OCI-LY7 (cell line): ENCODE results near the gene GFPT1.

Experiments
- CTCF ChIP-seq: fragments of 200-600 bp; sonication (generic); conservative IDR thresholded peaks from 2 replicates; pipeline ENCODE4 v1.5.1; 2014; ENCODE audit warnings: mild to moderate bottlenecking, antibody characterized with exemption, low read length, moderate library complexity, mixed read lengths
- EZH2phosphoT487 ChIP-seq: fragments of 200-600 bp; sonication (generic); IDR thresholded peaks from 2 replicates; pipeline ENCODE4 v1.6.1; 2018; ENCODE audit warnings: low read depth, borderline replicate concordance, mild to moderate bottlenecking, mixed run types, antibody characterized with exemption, low read length, moderate library complexity, mixed read lengths

GRCh38 chr2:69316550-69316949, 70.5 kb downstream of the GFPT1 start:
- no peak for TF ChIP-seq CTCF
- no peak for TF ChIP-seq EZH2phosphoT487
